Glutamatergic neuron (in vitro differentiated cells): ENCODE results near the gene TUBGCP6. TPM values are rescaled to one million over a fixed set of nuclear protein-coding genes. Genes with fewer than 3 reads are reported as not detected.

Experiments
- DNase-seq: peaks from one replicate; pipeline ENCODE4 v3.0.0; 2022
- H3K27ac Mint-ChIP-seq: one replicate; pipeline ENCODE4 v1.8.0; 2020; ENCODE audit warnings: mild to moderate bottlenecking, mixed read lengths, inconsistent platforms; ENCODE audit not compliant: unreplicated experiment
- H3K27me3 Mint-ChIP-seq: one replicate; pipeline ENCODE4 v1.8.0; 2020; ENCODE audit warnings: mild to moderate bottlenecking, moderate library complexity, mixed read lengths, inconsistent platforms; ENCODE audit not compliant: unreplicated experiment
- H3K36me3 Mint-ChIP-seq: one replicate; pipeline ENCODE4 v1.8.0; 2020; ENCODE audit warnings: mild to moderate bottlenecking, mixed read lengths, inconsistent platforms; ENCODE audit not compliant: unreplicated experiment
- H3K4me1 Mint-ChIP-seq: one replicate; pipeline ENCODE4 v1.8.0; 2020; ENCODE audit warnings: mild to moderate bottlenecking, low read depth, mixed read lengths, inconsistent platforms; ENCODE audit not compliant: unreplicated experiment
- H3K4me3 Mint-ChIP-seq: one replicate; pipeline ENCODE4 v1.8.0; 2020; ENCODE audit warnings: mild to moderate bottlenecking, mixed read lengths, inconsistent platforms; ENCODE audit not compliant: unreplicated experiment
- H3K9me3 Mint-ChIP-seq: one replicate; pipeline ENCODE4 v1.8.0; 2020; ENCODE audit warnings: mild to moderate bottlenecking, moderate library complexity, mixed read lengths, inconsistent platforms; ENCODE audit not compliant: unreplicated experiment
- total RNA-seq: library from RNA; stranded (reverse); fragmentation: NEBNext Ultra II Directional; extraction: Animal tissue kit (Norgen Biotek cat#: 25700); gene quantifications from one replicate; pipeline ENCODE4 v1.2.1, GENCODE V29; 2021; ENCODE audit not compliant: unreplicated experiment
- TF ChIP-seq, protein P1 (sequence below): fragments of 200-600 bp; sonication (generic); IDR thresholded peaks from one replicate; pipeline ENCODE4 v1.5.0; 2021; ENCODE audit not compliant: partially characterized antibody, unreplicated experiment

Gene TUBGCP6
- total RNA-seq, 1 donor from 2014 or later, result 51.0 TPM

DNA sequence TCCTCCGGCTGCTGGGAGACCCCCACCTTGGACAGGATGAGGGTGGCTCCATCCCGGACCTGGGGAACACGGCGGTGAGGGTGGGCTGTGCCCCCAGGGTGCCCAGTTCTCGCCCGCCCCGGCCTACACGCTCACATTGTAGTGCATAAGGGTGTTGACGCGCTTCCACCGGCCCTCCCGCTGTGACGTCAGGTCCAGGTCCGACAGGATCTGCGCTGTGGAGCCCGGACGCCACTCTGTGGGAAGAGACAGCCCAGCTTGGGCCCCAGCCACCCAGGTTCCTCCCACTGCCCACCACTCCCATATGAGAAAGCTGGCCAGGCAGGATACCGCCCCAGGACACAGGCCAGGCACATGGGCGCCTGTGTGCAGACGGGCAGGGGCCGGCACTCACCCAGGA is 33.6 kb upstream of the TUBGCP6 start:
- H3K27me3 Mint-ChIP-seq, result peaks cover 3% of the 10 kb centered on the region
- no peak overlapping the region for H3K27ac Mint-ChIP-seq
- peaks cover 3% of the 10 kb centered on the region for H3K9me3 Mint-ChIP-seq
- peaks cover 8% of the 10 kb centered on the region for H3K4me1 Mint-ChIP-seq
- DNase-seq, result no peak
- TF ChIP-seq, protein P1, sequence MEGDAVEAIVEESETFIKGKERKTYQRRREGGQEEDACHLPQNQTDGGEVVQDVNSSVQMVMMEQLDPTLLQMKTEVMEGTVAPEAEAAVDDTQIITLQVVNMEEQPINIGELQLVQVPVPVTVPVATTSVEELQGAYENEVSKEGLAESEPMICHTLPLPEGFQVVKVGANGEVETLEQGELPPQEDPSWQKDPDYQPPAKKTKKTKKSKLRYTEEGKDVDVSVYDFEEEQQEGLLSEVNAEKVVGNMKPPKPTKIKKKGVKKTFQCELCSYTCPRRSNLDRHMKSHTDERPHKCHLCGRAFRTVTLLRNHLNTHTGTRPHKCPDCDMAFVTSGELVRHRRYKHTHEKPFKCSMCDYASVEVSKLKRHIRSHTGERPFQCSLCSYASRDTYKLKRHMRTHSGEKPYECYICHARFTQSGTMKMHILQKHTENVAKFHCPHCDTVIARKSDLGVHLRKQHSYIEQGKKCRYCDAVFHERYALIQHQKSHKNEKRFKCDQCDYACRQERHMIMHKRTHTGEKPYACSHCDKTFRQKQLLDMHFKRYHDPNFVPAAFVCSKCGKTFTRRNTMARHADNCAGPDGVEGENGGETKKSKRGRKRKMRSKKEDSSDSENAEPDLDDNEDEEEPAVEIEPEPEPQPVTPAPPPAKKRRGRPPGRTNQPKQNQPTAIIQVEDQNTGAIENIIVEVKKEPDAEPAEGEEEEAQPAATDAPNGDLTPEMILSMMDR, result no peak
- no peaks in the 10 kb centered on the region for H3K36me3 Mint-ChIP-seq
- H3K4me3 Mint-ChIP-seq, result no peak overlapping the region

DNA sequence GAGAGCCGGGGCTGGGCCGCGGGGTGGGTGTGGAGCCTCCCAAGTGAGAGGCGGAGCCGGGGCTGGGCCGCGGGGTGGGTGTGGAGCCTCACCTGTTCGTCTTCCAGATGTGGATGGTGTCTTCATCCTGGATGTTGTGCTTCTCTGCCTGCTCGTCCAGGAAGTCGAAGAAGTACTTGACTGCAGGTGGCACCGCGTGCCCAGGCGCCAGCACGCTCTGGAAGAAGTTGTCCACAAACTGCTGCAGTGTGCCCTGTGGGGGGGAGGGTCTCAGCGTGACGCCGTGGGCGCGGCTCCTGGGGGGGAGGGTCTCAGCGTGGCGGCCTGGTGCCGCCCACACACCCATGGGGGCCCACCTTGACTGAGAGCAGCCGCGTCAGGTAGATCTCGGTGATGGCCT is 32.9 kb upstream of the TUBGCP6 start:
- Mint-ChIP-seq H3K4me3 (no peak overlapping the region), H3K4me1 (peaks cover 11% of the 10 kb centered on the region), H3K27me3 (peaks cover 3% of the 10 kb centered on the region), H3K27ac (no peak overlapping the region), H3K9me3 (peaks cover 3% of the 10 kb centered on the region), H3K36me3 (no peaks in the 10 kb centered on the region)
- DNase-seq, result no peak
- TF ChIP-seq, protein P1, result no peak

DNA sequence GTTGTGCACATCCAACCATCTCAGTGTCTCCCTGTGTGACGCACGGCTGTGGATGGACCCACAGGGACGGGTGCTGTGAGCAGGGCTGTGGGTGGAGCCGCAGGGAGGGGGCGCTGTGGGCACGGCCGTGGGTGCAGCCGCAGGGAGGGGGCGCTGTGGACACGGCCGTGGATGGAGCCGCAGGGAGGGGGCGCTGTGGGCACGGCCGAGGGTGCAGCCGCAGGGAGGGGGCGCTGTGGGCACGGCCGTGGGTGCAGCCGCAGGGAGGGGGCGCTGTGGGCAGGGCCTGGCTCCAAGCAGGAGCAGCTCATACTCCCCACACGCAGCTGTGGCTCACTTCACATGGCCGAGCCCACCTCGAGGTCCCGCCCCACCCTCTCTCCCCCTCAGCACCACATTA is 31.3 kb upstream of the TUBGCP6 start:
- peak; percentile 70 for DNase-seq
- no peaks in the 10 kb centered on the region for H3K36me3 Mint-ChIP-seq
- peaks cover 11% of the 10 kb centered on the region for H3K4me1 Mint-ChIP-seq
- H3K27me3 Mint-ChIP-seq, result peaks cover 5% of the 10 kb centered on the region
- no peak overlapping the region for H3K4me3 Mint-ChIP-seq
- no peak overlapping the region for H3K27ac Mint-ChIP-seq
- peaks cover 5% of the 10 kb centered on the region for H3K9me3 Mint-ChIP-seq
- TF ChIP-seq, protein P1, result peak; percentile 64

DNA sequence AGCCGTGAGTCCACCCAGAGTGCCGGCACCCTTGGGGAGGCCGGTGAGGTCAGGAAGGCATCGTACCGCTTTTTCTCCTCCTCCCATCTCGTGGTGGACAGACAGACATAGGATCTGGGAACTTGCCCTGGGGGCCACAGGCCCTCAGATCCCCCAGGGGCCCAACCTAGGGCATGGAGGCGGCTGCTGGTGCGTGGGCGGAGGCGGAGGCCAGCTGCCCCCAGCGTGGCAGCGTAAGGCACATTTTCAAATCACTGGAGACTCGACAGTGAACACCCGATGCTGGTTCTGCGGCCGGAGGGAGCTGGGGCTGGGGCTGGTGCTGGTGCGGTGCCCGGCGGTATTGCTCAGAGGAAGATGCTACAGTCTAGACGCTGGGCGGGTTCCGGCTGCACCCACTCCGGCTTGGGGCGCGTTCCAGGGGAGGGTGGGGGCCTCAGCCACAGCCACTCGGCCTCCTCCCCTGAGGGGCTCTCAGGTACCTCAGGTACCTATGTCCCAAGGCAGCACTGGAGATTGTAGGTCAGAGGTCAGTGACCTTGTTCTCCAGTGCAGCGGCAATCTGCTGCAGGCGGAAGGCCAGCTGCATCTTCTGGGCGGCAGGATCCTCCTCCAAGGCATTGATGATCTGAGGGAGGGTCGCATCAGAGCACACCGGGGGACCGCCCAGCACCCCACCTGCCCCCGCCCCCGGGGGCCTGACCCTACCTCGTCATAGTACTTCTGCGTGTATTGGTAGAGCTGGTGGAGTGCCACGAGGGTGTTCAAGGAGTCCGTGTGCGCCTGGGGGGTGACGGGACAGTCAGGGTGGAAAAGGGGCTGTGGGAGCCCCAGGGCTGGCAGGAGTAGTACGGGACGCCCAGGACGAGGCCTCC is 30.6 kb upstream of the TUBGCP6 start:
- Mint-ChIP-seq H3K9me3 (peaks cover 5% of the 10 kb centered on the region), H3K36me3 (no peaks in the 10 kb centered on the region), H3K4me1 (peaks cover 11% of the 10 kb centered on the region), H3K27ac (peak overlapping the region; percentile 55), H3K27me3 (peaks cover 6% of the 10 kb centered on the region), H3K4me3 (no peak overlapping the region)
- peak; percentile 42 for DNase-seq
- TF ChIP-seq, protein P1, result no peak

DNA sequence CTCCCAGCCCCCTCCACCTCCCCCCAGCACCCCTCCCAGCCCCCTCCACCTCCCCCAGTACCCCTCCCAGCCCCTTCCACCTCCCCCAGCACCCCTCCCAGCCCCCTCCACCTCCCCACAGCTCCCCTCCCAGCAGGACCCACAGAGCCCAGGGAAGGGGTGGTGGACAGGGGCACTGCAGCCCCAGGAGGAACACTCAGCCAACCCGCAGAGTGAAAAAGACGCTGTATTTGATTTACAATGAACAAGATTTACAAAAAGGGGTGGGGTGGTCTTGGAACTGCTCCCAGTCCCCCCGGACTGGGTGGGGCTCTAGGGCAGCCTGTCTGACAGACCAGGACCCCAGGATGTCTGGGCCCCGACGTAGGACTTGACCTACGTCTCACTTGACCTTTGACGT is 29.9 kb upstream of the TUBGCP6 start:
- no peak for DNase-seq
- Mint-ChIP-seq H3K27ac (peak overlapping the region; percentile 55), H3K4me3 (no peak overlapping the region), H3K9me3 (peaks cover 5% of the 10 kb centered on the region), H3K36me3 (no peaks in the 10 kb centered on the region), H3K27me3 (peaks cover 6% of the 10 kb centered on the region), H3K4me1 (peaks cover 11% of the 10 kb centered on the region)
- TF ChIP-seq, protein P1, result no peak
